H9 (cell line): ENCODE measurements around the gene RMC1. TPM values are rescaled to one million over a fixed set of nuclear protein-coding genes. Genes with fewer than 3 reads are reported as not detected.

ENCODE experiments used
- DNase-seq: peaks from one replicate; pipeline ENCODE4 v3.0.0-alpha.2; 2017
- H2AFZ ChIP-seq: one replicate; pipeline ENCODE4 v1.6.1; 2013; ENCODE audit warnings: mild to moderate bottlenecking, low read length, control low read depth, moderate library complexity
- H2AK5ac ChIP-seq: 2 replicates; pipeline ENCODE4 v1.6.1; 2013; ENCODE audit warnings: low read length, control low read depth, mixed read lengths; ENCODE audit not compliant: insufficient read length
- H2BK120ac ChIP-seq: one replicate; pipeline ENCODE4 v1.6.1; 2013; ENCODE audit warnings: low read depth, mild to moderate bottlenecking, low read length, control low read depth, inconsistent platforms; ENCODE audit not compliant: poor library complexity, severe bottlenecking
- H2BK12ac ChIP-seq: 2 replicates; pipeline ENCODE4 v1.6.1; 2013; ENCODE audit warnings: low read length, control low read depth, mixed read lengths, low read depth; ENCODE audit not compliant: insufficient read length
- H2BK15ac ChIP-seq: 2 replicates; pipeline ENCODE4 v1.6.1; 2013; ENCODE audit warnings: low read depth, low read length, control low read depth
- H2BK20ac ChIP-seq: one replicate; pipeline ENCODE4 v1.6.1; 2013; ENCODE audit warnings: low read depth, mild to moderate bottlenecking, low read length, control low read depth, inconsistent platforms; ENCODE audit not compliant: poor library complexity, severe bottlenecking
- H2BK5ac ChIP-seq: 2 replicates; pipeline ENCODE4 v1.6.1; 2013; ENCODE audit warnings: low read length, control low read depth, mixed read lengths; ENCODE audit not compliant: insufficient read length
- H3K14ac ChIP-seq: 2 replicates; pipeline ENCODE4 v1.6.1; 2013; ENCODE audit warnings: low read length, control low read depth; ENCODE audit not compliant: insufficient read depth
- H3K18ac ChIP-seq: 2 replicates; pipeline ENCODE4 v1.6.1; 2013; ENCODE audit warnings: low read depth, mild to moderate bottlenecking, mixed read lengths, low read length, control low read depth; ENCODE audit not compliant: insufficient read length
- H3K23ac ChIP-seq: 2 replicates; pipeline ENCODE4 v1.6.1; 2013; ENCODE audit warnings: low read length, control low read depth, mixed read lengths, low read depth; ENCODE audit not compliant: insufficient read length
- H3K23me2 ChIP-seq: 2 replicates; pipeline ENCODE4 v1.6.1; 2013; ENCODE audit warnings: low read depth, mild to moderate bottlenecking, mixed read lengths, low read length, control low read depth; ENCODE audit not compliant: insufficient read length, poor library complexity, severe bottlenecking
- H3K27ac ChIP-seq: 2 replicates; pipeline ENCODE4 v1.5.1; 2013; ENCODE audit warnings: low read length, control low read depth, mixed read lengths, low read depth; ENCODE audit not compliant: insufficient read length
- H3K27me3 ChIP-seq: 2 replicates; pipeline ENCODE4 v1.6.1; 2013; ENCODE audit warnings: low read length, control low read depth, inconsistent platforms; ENCODE audit not compliant: insufficient read depth
- H3K4ac ChIP-seq: 2 replicates; pipeline ENCODE4 v1.6.1; 2013; ENCODE audit warnings: low read depth, mild to moderate bottlenecking, control low read depth, inconsistent platforms, low read length, moderate library complexity
- H3K4me1 ChIP-seq: 2 replicates; pipeline ENCODE4 v1.6.1; 2013; ENCODE audit warnings: low read length, control low read depth, inconsistent platforms; ENCODE audit not compliant: insufficient read depth
- H3K4me2 ChIP-seq: 2 replicates; pipeline ENCODE4 v1.6.1; 2013; ENCODE audit warnings: low read length, control low read depth, mixed read lengths; ENCODE audit not compliant: insufficient read length, insufficient read depth
- H3K56ac ChIP-seq: 2 replicates; pipeline ENCODE4 v1.6.1; 2013; ENCODE audit warnings: low read depth, mild to moderate bottlenecking, mixed read lengths, low read length, control low read depth; ENCODE audit not compliant: insufficient read length
- H3K79me1 ChIP-seq: 2 replicates; pipeline ENCODE4 v1.6.1; 2013; ENCODE audit warnings: low read depth, mild to moderate bottlenecking, moderate library complexity, low read length, control low read depth, inconsistent platforms; ENCODE audit not compliant: insufficient read depth, poor library complexity, severe bottlenecking
- H3K79me2 ChIP-seq: 2 replicates; pipeline ENCODE4 v1.6.1; 2013; ENCODE audit warnings: low read length, control low read depth, inconsistent platforms; ENCODE audit not compliant: insufficient read depth
- H3K9ac ChIP-seq: 2 replicates; pipeline ENCODE4 v1.6.1; 2013; ENCODE audit warnings: low read length, control low read depth, mixed read lengths; ENCODE audit not compliant: insufficient read length; ENCODE audit errors: extremely low read depth
- H3K9me3 ChIP-seq: one replicate; pipeline ENCODE4 v1.6.1; 2013; ENCODE audit warnings: low read depth, low read length, inconsistent platforms; ENCODE audit not compliant: control insufficient read depth
- H3T11ph ChIP-seq: one replicate; pipeline ENCODE4 v1.6.1; 2013; ENCODE audit warnings: mild to moderate bottlenecking, low read length, control low read depth, inconsistent platforms
- H4K20me1 ChIP-seq: one replicate; pipeline ENCODE4 v1.6.1; 2013; ENCODE audit not compliant: control insufficient read depth, insufficient read length, insufficient read depth
- H4K5ac ChIP-seq: 2 replicates; pipeline ENCODE4 v1.6.1; 2013; ENCODE audit warnings: low read depth, mild to moderate bottlenecking, mixed read lengths, low read length, control low read depth; ENCODE audit not compliant: insufficient read length
- H4K8ac ChIP-seq: replicated peaks from 2 replicates; pipeline ENCODE4 v1.6.1; 2013; ENCODE audit warnings: low read length, control low read depth, mixed read lengths, low read depth; ENCODE audit not compliant: insufficient read length
- H4K91ac ChIP-seq: 2 replicates; pipeline ENCODE4 v1.6.1; 2013; ENCODE audit warnings: low read depth, mild to moderate bottlenecking, moderate library complexity, mixed read lengths, low read length, control low read depth; ENCODE audit not compliant: insufficient read length
- H3K27ac Mint-ChIP-seq, 3 experiments: 2 replicates in 2 of 3; 3 replicates in 1 of 3; pipeline ENCODE4 v1.8.0; 2020 to 2021; ENCODE audit warnings: mixed read lengths in 3 of 3, mild to moderate bottlenecking in 1 of 3, moderate library complexity in 1 of 3
- H3K27me3 Mint-ChIP-seq: 2 replicates; pipeline ENCODE4 v1.8.0; 2021; ENCODE audit warnings: low read depth, mild to moderate bottlenecking, moderate library complexity, mixed read lengths
- H3K36me3 Mint-ChIP-seq, 3 experiments: 2 replicates in 2 of 3; 3 replicates in 1 of 3; pipeline ENCODE4 v1.8.0; 2020 to 2021; ENCODE audit warnings: low read depth in 3 of 3, mixed read lengths in 3 of 3; ENCODE audit not compliant: insufficient read depth in 1 of 3
- H3K4me1 Mint-ChIP-seq, 2 experiments: 2 replicates each; pipeline ENCODE4 v1.8.0; 2020; ENCODE audit warnings: mixed read lengths in 2 of 2
- H3K4me3 Mint-ChIP-seq, 2 experiments: 2 replicates in 1 of 2; 3 replicates in 1 of 2; pipeline ENCODE4 v1.8.0; 2020 to 2021; ENCODE audit warnings: mild to moderate bottlenecking in 2 of 2, mixed read lengths in 2 of 2, moderate library complexity in 1 of 2
- H3K9me3 Mint-ChIP-seq, 2 experiments: 2 replicates in 1 of 2; 3 replicates in 1 of 2; pipeline ENCODE4 v1.8.0; 2020; ENCODE audit warnings: mild to moderate bottlenecking in 2 of 2, mixed read lengths in 2 of 2, moderate library complexity in 1 of 2
- CTCF ChIP-seq: fragments of 200-600 bp; sonication (generic); conservative IDR thresholded peaks from 3 replicates; pipeline ENCODE4 v1.8.0; 2021; ENCODE audit warnings: antibody characterized with exemption, mild to moderate bottlenecking
- WGBS: extraction: QIAGEN DNeasy Blood & Tissue Kit; methylation state at CpG from one replicate; pipeline ENCODE4 v1.1.7; 2013; ENCODE audit warnings: missing lambda C conversion rate, low lambda C conversion rate, mixed read lengths; ENCODE audit not compliant: insufficient read length; ENCODE audit errors: extremely low coverage; 5-methylcytosine and 5-hydroxymethylcytosine counted together
- total RNA-seq: library from RNA; stranded (reverse); gene quantifications from 2 replicates; pipeline ENCODE4 v1.2.1, GENCODE V29; 2021

RMC1 gene
- total RNA-seq, 1 experiment from 2014 or later = 21.3 TPM

DNA sequence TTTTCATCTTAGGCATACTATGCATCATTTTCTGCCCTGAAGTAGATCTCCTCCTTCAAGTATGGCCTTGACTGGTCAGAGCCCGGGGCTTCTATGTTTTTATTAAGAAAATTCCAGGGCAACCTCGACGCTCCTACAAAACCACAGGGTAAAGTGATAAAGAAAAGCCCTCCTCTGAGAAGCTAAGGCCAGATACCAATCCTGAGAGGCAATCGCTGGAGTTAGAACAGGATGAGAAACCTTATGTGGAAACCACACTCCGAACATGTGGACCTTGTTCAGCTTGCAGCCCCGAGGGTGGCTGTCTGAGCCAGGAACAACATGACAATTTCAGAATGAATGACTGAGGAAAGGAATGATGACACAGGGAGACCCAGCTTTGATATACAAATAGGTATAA is 35.6 kb downstream of the RMC1 start:
- H4K20me1 ChIP-seq = no peaks in the 10 kb centered on the region
- H3K27ac Mint-ChIP-seq = peak overlapping the region in 1 of 3 experiments; percentile 45; a peak in 1 of 7 replicates
- WGBS = no CpG with 5 or more reads among the region's 6 CpGs

More for the DNA sequence above, 35.6 kb downstream of the RMC1 start:
- no peak overlapping the region for H3K27ac ChIP-seq
- H3K9me3 ChIP-seq = no peaks in the 10 kb centered on the region
- H2BK12ac ChIP-seq = no peak overlapping the region
- no peak overlapping the region for H2BK20ac ChIP-seq
- H3K4me1 ChIP-seq = no peaks in the 10 kb centered on the region
- no peaks in the 10 kb centered on the region for H3K79me1 ChIP-seq
- H3K18ac ChIP-seq = no peak overlapping the region
- H3K4ac ChIP-seq = no peak overlapping the region
- no peak overlapping the region for H3T11ph ChIP-seq
- Mint-ChIP-seq H3K4me3 (no peak overlapping the region), H3K9me3 (no peaks in the 10 kb centered on the region), H3K27me3 (no peaks in the 10 kb centered on the region), H3K4me1 (no peaks in the 10 kb centered on the region), H3K36me3 (peaks cover 25 to 91% (median 80%) of the 10 kb centered on the region in 3 experiments; a peak in 6 of 7 replicates)
- H4K5ac ChIP-seq = no peak overlapping the region
- no peaks in the 10 kb centered on the region for H3K79me2 ChIP-seq
- no peaks in the 10 kb centered on the region for H3K27me3 ChIP-seq
- DNase-seq = no peak
- H3K4me2 ChIP-seq = no peak overlapping the region
- no peak overlapping the region for H2BK5ac ChIP-seq
- H3K56ac ChIP-seq = no peak overlapping the region
- TF ChIP-seq CTCF = no peak
- H2BK15ac ChIP-seq = no peak overlapping the region
- H3K14ac ChIP-seq = no peak overlapping the region
- no peak overlapping the region for H3K9ac ChIP-seq
- H3K23me2 ChIP-seq = no peaks in the 10 kb centered on the region
- no peak overlapping the region for H2BK120ac ChIP-seq
- H4K8ac ChIP-seq = no peak overlapping the region
- H2AK5ac ChIP-seq = no peak overlapping the region
- no peak overlapping the region for H3K23ac ChIP-seq
- H4K91ac ChIP-seq = no peak overlapping the region
- no peak overlapping the region for H2AFZ ChIP-seq
